GM21360 (cell line): ENCODE measurements around the gene MYD88.
"Not testable (repeated sequence)": the region's sequence is repeated elsewhere in the genome, so short reads cannot be mapped to it uniquely, and the experiment has no call there.

Experiments used
- ATAC-seq: cut with Tn5 transposase; IDR thresholded peaks from one replicate; pipeline ENCODE4 v1.9.1; 2021; ENCODE audit warnings: mild to moderate bottlenecking, moderate library complexity; ENCODE audit not compliant: unreplicated experiment

Gene MYD88

GRCh38 chr3:38140326-38141172 is 2.1 kb downstream of the MYD88 start:
- no peak for ATAC-seq

GRCh38 chr3:38141173-38141951 is 2.9 kb downstream of the MYD88 start:
- ATAC-seq: no peak

- no peak for ATAC-seq
These were observed 3.5 kb downstream of the MYD88 start for GRCh38 chr3:38141952-38142273.

GRCh38 chr3:38142959-38143358 is 4.5 kb downstream of the MYD88 start:
- ATAC-seq: no peak

GRCh38 chr3:38143511-38143910 is 5.0 kb downstream of the MYD88 start:
- no peak for ATAC-seq

- no peak for ATAC-seq
These were observed 8.0 kb downstream of the MYD88 start for GRCh38 chr3:38146504-38146903.

GRCh38 chr3:38147421-38147820 is 9.0 kb downstream of the MYD88 start:
- ATAC-seq: no peak

- ATAC-seq: no peak
These were observed 9.9 kb downstream of the MYD88 start for GRCh38 chr3:38148311-38148882.

- ATAC-seq: no peak
These were observed 11.2 kb downstream of the MYD88 start for GRCh38 chr3:38149708-38150107.

- ATAC-seq: no peak
These were observed 12.5 kb downstream of the MYD88 start for GRCh38 chr3:38150780-38151528.

GRCh38 chr3:38151667-38152265 is 13.3 kb downstream of the MYD88 start:
- no peak for ATAC-seq

- ATAC-seq: no peak
These were observed 14.1 kb downstream of the MYD88 start for GRCh38 chr3:38152609-38153008.

GRCh38 chr3:38153221-38153620 is 14.8 kb downstream of the MYD88 start:
- no peak for ATAC-seq

GRCh38 chr3:38154033-38154494 is 15.6 kb downstream of the MYD88 start:
- ATAC-seq: no peak

- no peak for ATAC-seq
These were observed 16.3 kb downstream of the MYD88 start for GRCh38 chr3:38154625-38155255.

- ATAC-seq: no peak
These were observed 17.4 kb downstream of the MYD88 start for GRCh38 chr3:38155825-38156224.

GRCh38 chr3:38157117-38157516 is 18.7 kb downstream of the MYD88 start:
- ATAC-seq: no peak

- ATAC-seq: no peak
These were observed 19.1 kb downstream of the MYD88 start for GRCh38 chr3:38157595-38157994.

- ATAC-seq: no peak
These were observed 20.0 kb downstream of the MYD88 start for GRCh38 chr3:38158472-38158871.

- ATAC-seq: not testable (repeated sequence)
These were observed 22.2 kb downstream of the MYD88 start for GRCh38 chr3:38160704-38161103.
